ENCODE measurements around the gene FGGY.

DNA sequence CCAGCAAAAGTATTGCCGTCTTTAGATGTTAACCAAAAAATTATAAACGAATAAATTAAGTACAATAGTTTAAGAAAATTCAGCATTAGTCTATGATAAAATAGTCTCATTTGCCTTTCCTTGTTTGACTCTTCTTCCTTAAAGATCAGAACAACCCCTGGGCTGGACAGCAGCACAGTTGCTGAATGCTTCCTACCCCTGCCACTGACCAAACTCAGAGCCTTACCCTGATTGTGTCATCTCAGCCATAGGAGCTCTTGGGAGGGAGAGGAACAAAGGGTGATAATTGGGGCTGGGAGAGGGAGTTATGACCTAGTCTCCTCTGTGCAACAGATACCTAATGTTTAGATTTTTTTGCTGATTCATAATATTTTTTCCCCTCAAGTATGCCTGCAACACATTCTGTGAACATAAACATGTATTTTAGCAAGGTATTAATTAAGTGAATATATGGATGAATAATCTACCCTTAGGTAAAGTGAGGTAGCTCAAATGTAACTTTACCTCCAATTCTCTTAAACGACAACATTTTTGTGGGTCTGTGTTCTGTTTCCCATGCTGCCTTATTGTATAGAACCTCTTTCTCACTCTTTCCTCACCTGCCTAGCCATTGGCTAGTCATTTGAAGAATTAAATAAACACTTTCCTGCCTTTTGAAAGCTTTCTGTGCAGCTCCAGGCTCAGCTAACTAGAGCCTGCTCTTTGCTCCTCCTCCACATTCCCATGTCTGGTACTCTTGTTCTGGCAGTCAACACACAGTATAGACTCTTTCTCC lies 46.1 kb downstream of the FGGY start:
- TF ChIP-seq, protein P1, sequence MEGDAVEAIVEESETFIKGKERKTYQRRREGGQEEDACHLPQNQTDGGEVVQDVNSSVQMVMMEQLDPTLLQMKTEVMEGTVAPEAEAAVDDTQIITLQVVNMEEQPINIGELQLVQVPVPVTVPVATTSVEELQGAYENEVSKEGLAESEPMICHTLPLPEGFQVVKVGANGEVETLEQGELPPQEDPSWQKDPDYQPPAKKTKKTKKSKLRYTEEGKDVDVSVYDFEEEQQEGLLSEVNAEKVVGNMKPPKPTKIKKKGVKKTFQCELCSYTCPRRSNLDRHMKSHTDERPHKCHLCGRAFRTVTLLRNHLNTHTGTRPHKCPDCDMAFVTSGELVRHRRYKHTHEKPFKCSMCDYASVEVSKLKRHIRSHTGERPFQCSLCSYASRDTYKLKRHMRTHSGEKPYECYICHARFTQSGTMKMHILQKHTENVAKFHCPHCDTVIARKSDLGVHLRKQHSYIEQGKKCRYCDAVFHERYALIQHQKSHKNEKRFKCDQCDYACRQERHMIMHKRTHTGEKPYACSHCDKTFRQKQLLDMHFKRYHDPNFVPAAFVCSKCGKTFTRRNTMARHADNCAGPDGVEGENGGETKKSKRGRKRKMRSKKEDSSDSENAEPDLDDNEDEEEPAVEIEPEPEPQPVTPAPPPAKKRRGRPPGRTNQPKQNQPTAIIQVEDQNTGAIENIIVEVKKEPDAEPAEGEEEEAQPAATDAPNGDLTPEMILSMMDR (IDR thresholded peaks at IDR 0.05) = no peak
- TF ChIP-seq POLR2A (IDR thresholded peaks at IDR 0.05) = no peak
